ENCODE results near the gene MRPL58. TPM values are rescaled to one million over a fixed set of nuclear protein-coding genes. Genes with fewer than 3 reads are reported as not detected.

Gene MRPL58
- total RNA-seq, 1 donor from 2014 or later, result 16.2 TPM

GRCh38 chr17:75031972-75032719, 19.7 kb downstream of the MRPL58 start:
- no peak for TF ChIP-seq CTCF (IDR thresholded peaks at IDR 0.05; ENCODE audit: unreplicated experiment)
- peaks cover 22% of the 10 kb centered on the region for H3K36me3 Mint-ChIP-seq (ENCODE audit: low read depth, unreplicated experiment)
- H3K27ac Mint-ChIP-seq (ENCODE audit: unreplicated experiment), result peak overlapping the region; percentile 16
- DNase-seq (ENCODE audit: low spot score), result no peak
- H3K4me3 Mint-ChIP-seq (ENCODE audit: unreplicated experiment), result peak overlapping the region; percentile 71
- H3K4me1 Mint-ChIP-seq (ENCODE audit: unreplicated experiment), result peaks cover 2% of the 10 kb centered on the region
- H3K9me3 Mint-ChIP-seq (ENCODE audit: unreplicated experiment), result peaks cover 5% of the 10 kb centered on the region
- peaks cover 33% of the 10 kb centered on the region for H3K27me3 Mint-ChIP-seq (ENCODE audit: unreplicated experiment)

- Mint-ChIP-seq H3K9me3 (ENCODE audit: unreplicated experiment) (peaks cover 5% of the 10 kb centered on the region), H3K27me3 (ENCODE audit: unreplicated experiment) (peaks cover 33% of the 10 kb centered on the region), H3K27ac (ENCODE audit: unreplicated experiment) (no peak overlapping the region), H3K36me3 (ENCODE audit: low read depth, unreplicated experiment) (peaks cover 22% of the 10 kb centered on the region), H3K4me1 (ENCODE audit: unreplicated experiment) (peaks cover 2% of the 10 kb centered on the region), H3K4me3 (ENCODE audit: unreplicated experiment) (no peak overlapping the region)
- TF ChIP-seq CTCF (IDR thresholded peaks at IDR 0.05; ENCODE audit: unreplicated experiment), result no peak
- no peak for DNase-seq (ENCODE audit: low spot score)
Observed at GRCh38 chr17:75032720-75033280, 20.3 kb downstream of the MRPL58 start.

- H3K36me3 Mint-ChIP-seq (ENCODE audit: low read depth, unreplicated experiment), result peaks cover 19% of the 10 kb centered on the region
- peak overlapping the region; percentile 96 for H3K4me3 Mint-ChIP-seq (ENCODE audit: unreplicated experiment)
- peaks cover 5% of the 10 kb centered on the region for H3K9me3 Mint-ChIP-seq (ENCODE audit: unreplicated experiment)
- H3K27ac Mint-ChIP-seq (ENCODE audit: unreplicated experiment), result peak overlapping the region; percentile 79
- no peak for TF ChIP-seq CTCF (IDR thresholded peaks at IDR 0.05; ENCODE audit: unreplicated experiment)
- H3K4me1 Mint-ChIP-seq (ENCODE audit: unreplicated experiment), result peaks cover 2% of the 10 kb centered on the region
- H3K27me3 Mint-ChIP-seq (ENCODE audit: unreplicated experiment), result peaks cover 33% of the 10 kb centered on the region
- DNase-seq (ENCODE audit: low spot score), result peak; percentile 99
Observed at GRCh38 chr17:75033346-75034235, 21.1 kb downstream of the MRPL58 start.

GRCh38 chr17:75034236-75034908, 21.9 kb downstream of the MRPL58 start:
- Mint-ChIP-seq H3K36me3 (ENCODE audit: low read depth, unreplicated experiment) (peaks cover 20% of the 10 kb centered on the region), H3K4me3 (ENCODE audit: unreplicated experiment) (peak overlapping the region; percentile 96), H3K27me3 (ENCODE audit: unreplicated experiment) (peaks cover 33% of the 10 kb centered on the region), H3K27ac (ENCODE audit: unreplicated experiment) (peak overlapping the region; percentile 94), H3K4me1 (ENCODE audit: unreplicated experiment) (peaks cover 2% of the 10 kb centered on the region), H3K9me3 (ENCODE audit: unreplicated experiment) (peaks cover 5% of the 10 kb centered on the region)
- peak; percentile 94 for DNase-seq (ENCODE audit: low spot score)
- no peak for TF ChIP-seq CTCF (IDR thresholded peaks at IDR 0.05; ENCODE audit: unreplicated experiment)
